Heart left ventricle (tissue), 13 donors: ENCODE measurements around the gene DCDC1.

ENCODE experiments used
- POLR2A ChIP-seq, 2 donors: fragments of 450-650 bp; IDR thresholded peaks; one replicate each; pipeline ENCODE4 v1.6.1; 2017; ENCODE audit warnings: antibody characterized with exemption in 2 of 2, mild to moderate bottlenecking in 2 of 2, moderate library complexity in 2 of 2
- TF ChIP-seq, protein P1 (sequence below), 12 donors: fragments of 200-600 bp; sonication (generic) in 4 of 12; IDR thresholded peaks; one replicate each; pipeline versions ENCODE4 v1.5.0 to v1.8.0; 2018 to 2022; ENCODE audit warnings: antibody characterized with exemption in 12 of 12, mild to moderate bottlenecking in 5 of 12
- donor health status: ischemic (EF 13 %, LVEDD 7.1; RV severe dilation, severe dysfunction).
- donor health status: DM: no; HTN: yes; CAD: no.
- donor health status: DM: no; HTN: no; CAD: no.
- donor health status: ischemic (EF 25% LVEDD 6.9; RV normal size, moderate dysfunction).
- donor health status: ischemic (EF 25% LVEDD 5.7; RV mildly dilated, moderate dysfunction).
- donor health status: ischemic (EF 35%, LVEDD 5.7; RV mildly dilated, moderate dysfunction).
- donor health status: nonischemic (EF 11% LVEDD 7.7; RV severe dilation, severe dysfunction).
- donor health status: DM: yes; HTN: yes; CAD: no.
- donor health status: PGD.
- donor health status: ischemic (EF 29% LVEDD 5.4; RV normal size, mild dysfunction).
- donor health status: nonischemic (EF 23%, LVEDD 6.1; RV moderate dilation, normal function).

DNA sequence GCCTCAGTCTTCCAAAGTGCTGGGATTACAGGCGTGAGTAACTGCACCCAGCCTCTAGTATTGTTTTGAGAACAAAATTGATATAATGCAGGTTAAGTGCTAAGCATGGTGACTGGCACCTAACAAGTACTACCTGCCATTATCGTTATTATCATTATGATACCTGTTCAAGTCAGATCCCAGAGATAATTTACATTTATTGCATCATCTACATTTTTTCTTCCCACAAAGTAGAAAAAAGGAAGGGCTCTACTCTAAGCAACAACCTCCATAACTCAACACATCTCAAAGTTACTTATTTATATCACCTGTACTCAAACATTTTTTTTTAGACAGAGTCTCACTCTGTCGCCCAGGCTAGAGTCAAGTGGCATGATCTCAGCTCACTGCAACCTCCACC, 42.1 kb downstream of the DCDC1 start:
- TF ChIP-seq, protein P1, sequence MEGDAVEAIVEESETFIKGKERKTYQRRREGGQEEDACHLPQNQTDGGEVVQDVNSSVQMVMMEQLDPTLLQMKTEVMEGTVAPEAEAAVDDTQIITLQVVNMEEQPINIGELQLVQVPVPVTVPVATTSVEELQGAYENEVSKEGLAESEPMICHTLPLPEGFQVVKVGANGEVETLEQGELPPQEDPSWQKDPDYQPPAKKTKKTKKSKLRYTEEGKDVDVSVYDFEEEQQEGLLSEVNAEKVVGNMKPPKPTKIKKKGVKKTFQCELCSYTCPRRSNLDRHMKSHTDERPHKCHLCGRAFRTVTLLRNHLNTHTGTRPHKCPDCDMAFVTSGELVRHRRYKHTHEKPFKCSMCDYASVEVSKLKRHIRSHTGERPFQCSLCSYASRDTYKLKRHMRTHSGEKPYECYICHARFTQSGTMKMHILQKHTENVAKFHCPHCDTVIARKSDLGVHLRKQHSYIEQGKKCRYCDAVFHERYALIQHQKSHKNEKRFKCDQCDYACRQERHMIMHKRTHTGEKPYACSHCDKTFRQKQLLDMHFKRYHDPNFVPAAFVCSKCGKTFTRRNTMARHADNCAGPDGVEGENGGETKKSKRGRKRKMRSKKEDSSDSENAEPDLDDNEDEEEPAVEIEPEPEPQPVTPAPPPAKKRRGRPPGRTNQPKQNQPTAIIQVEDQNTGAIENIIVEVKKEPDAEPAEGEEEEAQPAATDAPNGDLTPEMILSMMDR (IDR thresholded peaks at IDR 0.05): no peak
- no peak for TF ChIP-seq POLR2A (IDR thresholded peaks at IDR 0.05)
